ENCODE measurements around the gene IRF6. TPM values are rescaled to one million over a fixed set of nuclear protein-coding genes. Genes with fewer than 3 reads are reported as not detected.
A peak's percentile ranks its signal among the peaks of the same experiment; 100 is the strongest.

IRF6 gene
- total RNA-seq, 2 donors from 2014 or later = 0.20 to 1.1 TPM

DNA sequence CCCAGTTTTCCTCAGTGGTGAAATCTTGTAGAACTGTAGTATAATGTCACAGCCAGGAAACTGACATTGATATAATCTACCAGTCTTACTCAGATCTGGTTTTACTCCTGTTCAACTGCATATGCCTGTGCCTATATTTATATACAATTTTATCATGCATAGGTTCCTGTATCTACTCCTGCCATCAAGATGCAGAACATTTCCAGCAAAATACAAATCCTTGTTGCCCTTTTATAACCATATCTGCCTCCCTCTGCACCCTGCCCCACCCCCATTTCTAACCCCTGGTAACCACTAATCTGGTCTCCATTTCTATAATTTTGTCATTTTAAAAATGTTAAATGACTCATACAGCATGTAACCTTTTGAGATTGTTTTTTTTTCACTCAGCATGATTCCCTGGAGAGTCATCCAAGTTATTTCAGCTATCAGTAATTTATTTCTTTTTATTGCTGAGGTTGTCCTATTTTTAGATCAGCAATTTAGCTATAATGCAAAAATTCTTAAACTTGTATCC, 29.9 kb upstream of the IRF6 start:
- Mint-ChIP-seq H3K4me3 (no peak overlapping the region), H3K27ac (peak overlapping the region; percentile 45), H3K36me3 (ENCODE audit: low read depth) (peaks cover 21% of the 10 kb centered on the region), H3K27me3 (no peaks in the 10 kb centered on the region), H3K4me1 (peaks cover 23% of the 10 kb centered on the region)
- no peaks in the 10 kb centered on the region for H3K9me3 ChIP-seq (ENCODE audit: control insufficient read depth, low read length, poor library complexity, severe bottlenecking)
- DNase-seq (no peak), ATAC-seq (no peak)

DNA sequence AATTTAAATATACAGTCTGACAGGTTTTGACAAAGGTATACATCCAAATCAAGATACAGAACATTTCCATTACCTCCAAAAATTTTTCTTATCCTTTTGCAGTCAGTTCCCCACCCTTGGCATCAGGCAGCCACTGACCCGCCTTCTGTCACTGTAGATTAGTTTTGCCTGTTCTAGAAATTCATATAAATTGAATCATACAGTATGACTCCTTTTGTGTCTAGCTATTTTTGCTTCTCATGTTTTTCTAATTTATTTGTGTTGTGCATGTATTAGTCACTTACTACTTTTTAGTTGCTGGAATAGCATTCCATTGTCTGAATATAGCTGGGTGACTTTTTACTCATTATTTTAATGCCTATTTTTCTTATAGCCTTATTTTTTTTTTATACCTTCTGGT, 25.7 kb upstream of the IRF6 start:
- Mint-ChIP-seq H3K4me1 (peaks cover 22% of the 10 kb centered on the region), H3K36me3 (ENCODE audit: low read depth) (peaks cover 12% of the 10 kb centered on the region)

DNA sequence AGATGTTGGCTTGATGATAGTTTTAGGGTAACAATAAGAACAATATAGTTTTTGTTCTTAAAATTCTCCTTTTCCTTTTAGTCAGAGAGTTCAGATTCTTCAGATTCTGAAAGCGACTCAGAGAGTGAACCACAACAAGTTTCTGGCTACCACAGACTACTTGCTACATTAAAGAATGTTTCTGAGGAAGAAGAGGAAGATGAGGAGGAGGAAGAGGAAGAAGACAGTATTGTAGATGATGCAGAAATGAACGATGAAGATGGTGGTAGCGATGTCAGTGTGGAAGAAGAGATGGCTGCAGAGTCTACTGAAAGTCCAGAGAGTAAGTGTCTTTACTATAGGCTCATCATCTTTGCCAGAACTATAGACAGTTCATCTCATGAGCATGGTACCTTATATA, 24.8 kb upstream of the IRF6 start:
- no peaks in the 10 kb centered on the region for H3K9me3 ChIP-seq (ENCODE audit: control insufficient read depth, low read length, poor library complexity, severe bottlenecking)
- ATAC-seq = no peak
- peaks cover 12% of the 10 kb centered on the region for H3K36me3 Mint-ChIP-seq (ENCODE audit: low read depth)
- DNase-seq = no peak
- H3K27ac Mint-ChIP-seq = no peak overlapping the region
- H3K4me1 Mint-ChIP-seq = peaks cover 22% of the 10 kb centered on the region
- no peaks in the 10 kb centered on the region for H3K27me3 Mint-ChIP-seq
- no peak overlapping the region for H3K4me3 Mint-ChIP-seq

More for the DNA sequence above, 25.7 kb upstream of the IRF6 start:
- DNase-seq (no peak), ATAC-seq (no peak)
- Mint-ChIP-seq H3K27ac (no peak overlapping the region), H3K27me3 (no peaks in the 10 kb centered on the region), H3K4me3 (no peak overlapping the region)
- H3K9me3 ChIP-seq (ENCODE audit: control insufficient read depth, low read length, poor library complexity, severe bottlenecking) = no peaks in the 10 kb centered on the region

DNA sequence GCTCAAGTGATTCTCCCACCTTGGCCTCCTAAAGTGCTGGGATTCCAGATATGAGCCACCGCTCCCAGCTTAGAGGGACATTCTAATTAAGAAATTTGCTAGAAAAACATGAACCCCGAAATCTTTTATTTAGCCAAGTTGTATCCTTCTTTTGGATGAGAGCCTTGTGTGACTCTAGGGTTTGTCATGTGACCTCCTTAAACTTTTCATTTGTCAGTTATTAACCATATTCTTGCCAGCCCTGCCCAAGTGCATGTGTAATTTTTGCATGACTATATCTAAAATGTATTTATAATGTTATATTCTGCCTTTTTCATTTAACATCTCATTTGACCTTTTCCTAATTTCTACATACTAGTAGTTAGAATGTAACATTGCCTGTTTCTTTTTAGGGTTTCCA, 23.8 kb upstream of the IRF6 start:
- peak overlapping the region; percentile 94 for H3K4me3 Mint-ChIP-seq
- peaks cover 22% of the 10 kb centered on the region for H3K4me1 Mint-ChIP-seq

DNA sequence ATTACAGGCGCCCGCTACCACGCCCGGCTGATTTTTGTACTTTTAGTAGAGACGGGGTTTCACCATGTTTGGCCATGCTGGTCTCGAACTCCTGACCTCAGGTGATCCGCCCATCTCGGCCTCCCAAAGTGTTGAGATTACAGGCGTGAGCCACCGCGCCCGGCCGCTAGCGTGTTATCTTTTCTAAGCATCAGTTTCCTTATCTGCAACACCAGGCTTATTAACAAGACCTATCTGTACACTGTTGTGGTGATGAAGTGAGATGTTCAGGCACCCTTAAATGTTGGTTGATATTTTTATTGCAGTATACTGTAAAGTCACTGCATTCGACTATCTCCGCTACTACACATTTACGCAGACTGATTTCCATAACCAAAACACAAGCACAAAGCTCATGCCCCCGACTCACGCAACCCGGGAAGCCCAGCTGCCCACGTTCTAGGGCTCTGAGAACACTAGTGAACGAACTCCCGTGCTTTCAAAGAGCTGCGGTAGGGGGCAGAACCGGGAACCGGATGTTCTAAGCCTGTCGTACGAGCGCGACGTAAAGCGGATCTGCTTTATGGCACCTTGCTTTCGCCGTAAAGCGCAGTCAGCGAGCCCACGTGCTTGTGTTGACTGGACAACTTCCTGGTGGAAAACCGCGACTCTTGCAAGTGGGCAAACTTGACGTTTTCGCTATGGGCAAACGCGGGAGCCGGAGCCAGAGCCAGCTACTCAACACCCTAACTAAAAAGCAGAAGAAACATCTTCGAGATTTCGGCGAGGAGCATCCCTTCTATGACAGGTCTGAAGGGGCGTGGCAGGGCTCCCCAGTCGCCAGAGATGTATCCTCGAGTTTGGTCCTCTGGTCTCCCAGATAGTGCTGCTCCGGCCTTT, 21.7 kb upstream of the IRF6 start, which contains the start of gene UTP25:
TSS of gene UTP25 (plus strand) at position 589 of the 879 bp plus-strand sequence. CDS start at position 681, 92 bp downstream.
- DNase-seq = peak; percentile 70 to 88 (median 84)
- peak; percentile 91 for ATAC-seq
- no peaks in the 10 kb centered on the region for H3K9me3 ChIP-seq (ENCODE audit: control insufficient read depth, low read length, poor library complexity, severe bottlenecking)
- H3K27me3 Mint-ChIP-seq = peaks cover 6% of the 10 kb centered on the region
- peaks cover 21% of the 10 kb centered on the region for H3K4me1 Mint-ChIP-seq
- H3K27ac Mint-ChIP-seq = peak within 1 kb of the TSS; percentile 74
- H3K4me3 Mint-ChIP-seq = peak within 1 kb of the TSS; percentile 94
- H3K36me3 Mint-ChIP-seq (ENCODE audit: low read depth) = peaks cover 9% of the 10 kb centered on the region

More for the DNA sequence above, 23.8 kb upstream of the IRF6 start:
- Mint-ChIP-seq H3K36me3 (ENCODE audit: low read depth) (peaks cover 12% of the 10 kb centered on the region), H3K27ac (peak overlapping the region; percentile 82), H3K27me3 (no peaks in the 10 kb centered on the region)
- ATAC-seq (no peak), DNase-seq (no peak)
- H3K9me3 ChIP-seq (ENCODE audit: control insufficient read depth, low read length, poor library complexity, severe bottlenecking) = no peaks in the 10 kb centered on the region

DNA sequence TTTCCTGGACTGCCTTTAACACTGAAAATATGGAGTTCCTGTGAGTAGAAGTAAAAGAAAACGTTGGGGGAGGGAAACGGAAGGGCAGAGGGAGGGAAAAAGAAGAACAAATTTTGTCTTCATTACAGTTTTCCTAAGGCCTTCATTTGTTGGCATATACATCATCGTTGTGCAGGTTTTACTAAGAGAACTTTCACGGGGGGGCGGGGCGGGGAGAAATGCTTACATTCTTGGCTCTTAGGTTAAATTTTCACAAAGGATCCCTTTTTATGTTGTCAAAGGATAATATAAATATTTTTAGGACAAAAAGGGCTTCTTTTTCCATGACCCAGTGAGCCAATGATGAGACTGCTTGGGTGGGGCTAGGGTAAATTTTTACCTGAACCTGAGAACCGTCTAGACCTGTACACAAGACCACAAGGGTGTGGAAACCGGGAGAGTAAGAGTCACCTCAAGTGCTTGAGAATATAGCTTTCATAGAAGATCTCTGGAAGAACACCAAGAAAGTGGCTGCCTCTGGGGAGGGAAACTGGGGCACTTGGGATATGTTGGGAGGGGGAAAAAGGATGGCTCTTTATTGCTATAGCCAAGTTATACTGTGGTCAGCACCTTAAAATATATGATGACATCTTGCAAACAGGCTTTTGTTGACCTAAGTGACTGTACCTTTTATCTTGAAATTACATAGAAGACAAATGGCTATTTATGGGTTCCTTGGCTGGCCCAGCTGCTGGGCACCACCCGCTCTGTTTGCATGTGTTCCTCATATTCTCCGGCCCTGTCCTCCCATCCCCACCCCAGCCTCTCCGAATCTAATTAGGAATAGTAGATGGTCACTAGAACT, 19.9 kb upstream of the IRF6 start:
- DNase-seq = no peak
- Mint-ChIP-seq H3K36me3 (ENCODE audit: low read depth) (peaks cover 7% of the 10 kb centered on the region), H3K4me1 (peaks cover 18% of the 10 kb centered on the region), H3K4me3 (no peak overlapping the region), H3K27me3 (peaks cover 21% of the 10 kb centered on the region), H3K27ac (no peak overlapping the region)
- ATAC-seq = no peak
- H3K9me3 ChIP-seq (ENCODE audit: control insufficient read depth, low read length, poor library complexity, severe bottlenecking) = no peaks in the 10 kb centered on the region

DNA sequence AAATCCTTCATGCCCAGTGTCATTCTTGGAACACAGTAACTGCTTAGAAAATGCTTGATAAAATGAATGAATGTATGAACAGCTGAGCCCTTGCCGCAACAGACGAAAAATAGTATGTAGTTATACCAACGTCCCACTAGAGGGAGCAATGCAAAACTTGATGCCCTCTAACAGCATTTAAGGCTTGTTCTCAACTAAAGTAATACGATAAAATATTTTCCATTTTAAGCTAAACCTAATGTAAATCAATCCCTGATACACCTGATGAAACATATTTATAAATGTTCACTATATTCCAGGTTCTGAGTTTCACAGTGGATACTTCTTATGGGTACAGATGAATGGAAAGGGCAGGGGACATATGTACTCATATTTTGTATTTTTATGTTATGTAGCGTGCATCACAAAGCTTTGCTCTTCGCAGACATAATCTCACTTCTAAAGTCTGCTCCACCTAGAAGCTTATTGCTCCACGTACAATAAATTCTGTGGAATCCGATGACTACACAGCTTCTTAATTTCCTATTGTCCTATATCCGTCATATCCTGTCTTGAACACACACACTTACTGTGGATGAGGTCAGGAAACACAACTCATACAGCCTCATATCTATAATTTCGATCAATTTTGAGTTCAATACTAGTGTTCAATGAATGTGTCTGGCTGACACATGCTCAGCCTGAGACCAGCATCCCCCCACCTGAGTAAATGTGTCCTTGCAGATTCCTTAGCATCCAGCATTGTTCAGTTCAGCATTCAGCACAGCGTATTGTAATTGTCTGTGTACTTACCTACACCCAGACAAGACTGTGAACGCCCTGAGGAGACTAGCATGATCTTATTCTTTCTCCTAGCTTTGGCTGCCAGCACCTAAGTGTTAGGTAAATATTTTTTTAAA, 17.4 kb upstream of the IRF6 start:
- DNase-seq (no peak), ATAC-seq (peak; percentile 37)
- peaks cover 32% of the 10 kb centered on the region for H3K27me3 Mint-ChIP-seq
- no peak overlapping the region for H3K27ac Mint-ChIP-seq
- H3K36me3 Mint-ChIP-seq (ENCODE audit: low read depth) = peaks cover 8% of the 10 kb centered on the region
- H3K4me3 Mint-ChIP-seq = peak overlapping the region; percentile 36
- H3K9me3 ChIP-seq (ENCODE audit: control insufficient read depth, low read length, poor library complexity, severe bottlenecking) = no peaks in the 10 kb centered on the region
- peaks cover 9% of the 10 kb centered on the region for H3K4me1 Mint-ChIP-seq

DNA sequence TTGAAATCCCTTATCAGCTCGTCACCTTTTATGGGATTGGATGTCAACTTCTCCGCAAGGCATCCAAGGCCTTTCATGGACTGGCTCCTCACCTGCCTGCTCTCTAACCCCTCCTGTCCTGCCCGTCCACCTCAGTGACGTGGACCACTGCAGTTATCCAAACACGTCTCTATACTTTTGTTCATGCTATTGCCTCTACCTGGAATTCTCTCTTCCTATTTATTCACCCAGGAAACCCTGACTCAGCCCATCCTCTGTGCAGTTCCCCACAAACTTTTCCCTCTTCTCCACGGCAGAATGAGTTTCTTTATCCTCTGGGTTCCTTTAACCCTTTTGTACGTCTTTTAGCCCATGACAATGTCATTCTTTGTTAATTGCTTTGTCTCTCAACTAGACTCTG, 16.8 kb upstream of the IRF6 start:
- no peak overlapping the region for H3K27ac Mint-ChIP-seq
- H3K4me3 Mint-ChIP-seq = peak overlapping the region; percentile 36
- no peaks in the 10 kb centered on the region for H3K9me3 ChIP-seq (ENCODE audit: control insufficient read depth, low read length, poor library complexity, severe bottlenecking)
- DNase-seq (no peak), ATAC-seq (no peak)
- peaks cover 9% of the 10 kb centered on the region for H3K4me1 Mint-ChIP-seq
- H3K36me3 Mint-ChIP-seq (ENCODE audit: low read depth) = peaks cover 8% of the 10 kb centered on the region
- H3K27me3 Mint-ChIP-seq = peaks cover 35% of the 10 kb centered on the region

DNA sequence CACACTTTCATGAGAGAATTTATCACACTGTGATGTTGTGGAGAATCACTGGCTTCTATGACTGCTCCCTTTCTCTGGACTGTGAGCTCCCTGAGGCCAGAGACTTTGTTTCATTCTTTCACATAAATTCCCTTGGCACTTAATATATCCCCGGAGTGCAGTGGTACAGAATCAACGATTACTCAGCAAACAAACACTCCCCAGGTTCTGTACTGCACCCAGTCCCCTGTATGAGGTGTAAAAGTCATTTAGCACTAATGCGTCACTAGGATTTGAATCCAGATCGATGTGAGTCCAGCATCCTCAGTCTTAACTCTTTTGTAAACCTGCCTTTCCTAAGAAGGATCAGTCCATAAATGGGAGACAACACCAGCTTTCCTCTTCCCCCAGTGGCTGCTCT, 15.0 kb upstream of the IRF6 start:
- Mint-ChIP-seq H3K36me3 (ENCODE audit: low read depth) (peaks cover 8% of the 10 kb centered on the region), H3K27me3 (peaks cover 35% of the 10 kb centered on the region), H3K4me1 (peaks cover 9% of the 10 kb centered on the region), H3K27ac (no peak overlapping the region), H3K4me3 (no peak overlapping the region)
- no peaks in the 10 kb centered on the region for H3K9me3 ChIP-seq (ENCODE audit: control insufficient read depth, low read length, poor library complexity, severe bottlenecking)
- no peak for ATAC-seq
- no peak for DNase-seq

DNA sequence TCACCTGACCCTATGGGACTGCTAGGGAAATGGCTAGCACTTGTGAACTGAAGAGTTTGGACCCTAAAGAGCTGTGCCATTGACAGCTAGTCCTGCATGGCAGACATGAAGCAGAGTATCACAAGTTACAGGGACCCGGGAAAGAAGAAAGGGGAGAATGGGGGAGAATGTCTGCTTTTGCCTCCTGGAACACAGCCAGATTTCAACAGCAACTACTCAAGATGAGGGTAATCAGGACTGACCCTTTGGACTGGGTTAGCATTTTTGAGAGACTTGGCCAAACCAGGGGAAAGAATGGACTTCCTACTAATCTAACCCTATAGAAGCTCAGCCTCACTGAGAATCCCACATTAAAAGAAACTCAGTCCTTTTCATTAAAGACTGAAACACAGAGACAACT, 13.1 kb upstream of the IRF6 start:
- peaks cover 35% of the 10 kb centered on the region for H3K27me3 Mint-ChIP-seq
- DNase-seq = no peak
- H3K9me3 ChIP-seq (ENCODE audit: control insufficient read depth, low read length, poor library complexity, severe bottlenecking) = no peaks in the 10 kb centered on the region
- peaks cover 16% of the 10 kb centered on the region for H3K4me1 Mint-ChIP-seq
- H3K27ac Mint-ChIP-seq = peak overlapping the region; percentile 9
- no peak for ATAC-seq
- H3K36me3 Mint-ChIP-seq (ENCODE audit: low read depth) = peaks cover 8% of the 10 kb centered on the region
- no peak overlapping the region for H3K4me3 Mint-ChIP-seq

DNA sequence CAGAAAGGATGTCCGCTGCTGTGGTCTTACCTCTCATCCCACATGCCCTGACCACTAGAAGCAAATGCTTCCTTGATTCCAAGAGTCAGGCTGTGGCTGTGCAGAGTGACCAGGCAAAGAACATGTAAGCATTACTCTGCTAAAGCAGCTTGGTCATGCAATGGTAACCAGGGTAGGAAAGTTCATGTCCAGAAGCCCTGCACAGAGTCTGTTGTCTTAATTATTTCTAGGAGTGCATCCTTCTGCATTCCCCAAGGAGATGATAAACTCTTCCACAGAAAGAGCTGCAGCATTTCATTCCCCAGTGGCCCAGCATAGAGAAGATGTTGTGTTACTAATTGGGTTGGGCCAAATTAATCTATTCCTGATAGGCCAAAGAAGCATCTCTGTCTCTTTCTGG, 11.7 kb upstream of the IRF6 start:
- Mint-ChIP-seq H3K4me3 (no peak overlapping the region), H3K4me1 (peaks cover 11% of the 10 kb centered on the region), H3K27ac (no peak overlapping the region), H3K27me3 (peaks cover 33% of the 10 kb centered on the region), H3K36me3 (ENCODE audit: low read depth) (peaks cover 4% of the 10 kb centered on the region)
- ATAC-seq (no peak), DNase-seq (no peak)
- no peaks in the 10 kb centered on the region for H3K9me3 ChIP-seq (ENCODE audit: control insufficient read depth, low read length, poor library complexity, severe bottlenecking)

DNA sequence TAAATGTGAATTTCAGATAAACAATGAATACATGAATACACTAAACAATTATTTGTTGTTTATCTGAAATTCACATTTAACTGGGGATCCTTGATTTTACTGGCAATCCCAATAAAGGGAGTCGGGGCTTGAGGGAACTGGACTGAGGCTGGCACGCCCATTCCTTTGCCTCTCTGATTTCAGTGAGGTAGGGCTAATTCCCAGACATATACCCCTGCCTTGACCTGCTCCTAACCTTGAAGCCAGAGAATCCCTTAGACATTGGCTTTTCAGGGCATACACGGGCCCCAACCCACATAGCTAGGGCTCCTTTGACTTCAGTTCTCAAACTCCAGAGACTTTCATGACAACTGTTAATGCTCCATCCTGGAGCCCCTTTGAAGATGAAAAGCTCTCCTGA, 11.0 kb upstream of the IRF6 start:
- H3K9me3 ChIP-seq (ENCODE audit: control insufficient read depth, low read length, poor library complexity, severe bottlenecking) = no peaks in the 10 kb centered on the region
- no peak overlapping the region for H3K27ac Mint-ChIP-seq
- DNase-seq (no peak), ATAC-seq (no peak)
- peaks cover 29% of the 10 kb centered on the region for H3K27me3 Mint-ChIP-seq
- peaks cover 3% of the 10 kb centered on the region for H3K36me3 Mint-ChIP-seq (ENCODE audit: low read depth)
- H3K4me3 Mint-ChIP-seq = no peak overlapping the region
- peaks cover 9% of the 10 kb centered on the region for H3K4me1 Mint-ChIP-seq
